ENCODE measurements around the gene UNC5A. TPM values are rescaled to one million over a fixed set of nuclear protein-coding genes. Genes with fewer than 3 reads are reported as not detected.

The UNC5A gene
- total RNA-seq, 2 experiments from 2014 or later = not detected

DNA sequence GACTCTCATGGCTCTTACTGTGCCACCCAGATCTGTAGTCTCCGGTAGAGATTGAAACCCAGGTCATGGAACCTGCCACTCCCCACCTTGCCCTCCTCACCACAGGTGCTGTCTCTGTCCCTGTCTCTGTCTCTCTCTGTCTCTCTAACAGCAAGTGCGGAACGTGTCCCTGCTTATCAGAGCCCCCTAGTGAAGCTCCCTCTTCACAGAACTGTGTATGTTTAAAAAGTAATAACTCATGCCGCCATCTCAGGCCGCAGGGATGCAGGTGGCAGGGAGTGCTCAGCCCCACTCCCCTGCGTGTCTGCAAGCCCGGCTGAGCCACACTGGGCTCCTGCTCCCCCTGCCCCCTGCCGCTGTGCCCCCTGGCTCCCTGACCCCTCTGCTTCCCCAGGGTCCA, 43.8 kb downstream of the UNC5A start:
- H3K27ac Mint-ChIP-seq = no peak overlapping the region
- ATAC-seq = no peak
- H3K27me3 Mint-ChIP-seq = peaks cover 2% of the 10 kb centered on the region
- H3K36me3 Mint-ChIP-seq = no peaks in the 10 kb centered on the region
- CTCF ChIA-PET = no interaction called here
- no peak overlapping the region for H3K4me3 Mint-ChIP-seq
- no peak for DNase-seq
- H3K4me1 Mint-ChIP-seq = no peaks in the 10 kb centered on the region
- H3K9me3 Mint-ChIP-seq (ENCODE audit: low read depth) = no peaks in the 10 kb centered on the region

DNA sequence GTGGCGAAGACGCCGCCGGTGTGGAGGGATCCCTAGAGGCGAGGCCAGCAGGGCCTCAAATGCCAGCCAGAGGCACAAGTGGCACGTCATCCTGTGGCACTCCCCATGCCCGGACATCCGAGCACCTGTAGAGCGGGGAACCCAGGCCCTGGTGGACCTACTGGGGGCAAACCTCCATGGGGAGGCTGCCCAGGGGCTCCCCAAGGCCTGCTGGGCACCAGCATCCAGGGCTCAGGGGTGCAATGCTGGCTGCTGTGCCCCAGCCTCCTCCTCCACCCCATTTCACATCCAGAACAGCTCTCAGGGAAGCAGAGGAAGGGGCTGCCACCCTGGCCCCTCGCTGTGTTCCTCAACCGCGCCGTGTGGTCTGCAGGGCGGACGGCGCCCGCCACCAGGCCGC, 45.2 kb downstream of the UNC5A start:
- Mint-ChIP-seq H3K4me3 (no peak overlapping the region), H3K4me1 (no peaks in the 10 kb centered on the region)
- ATAC-seq = no peak

DNA sequence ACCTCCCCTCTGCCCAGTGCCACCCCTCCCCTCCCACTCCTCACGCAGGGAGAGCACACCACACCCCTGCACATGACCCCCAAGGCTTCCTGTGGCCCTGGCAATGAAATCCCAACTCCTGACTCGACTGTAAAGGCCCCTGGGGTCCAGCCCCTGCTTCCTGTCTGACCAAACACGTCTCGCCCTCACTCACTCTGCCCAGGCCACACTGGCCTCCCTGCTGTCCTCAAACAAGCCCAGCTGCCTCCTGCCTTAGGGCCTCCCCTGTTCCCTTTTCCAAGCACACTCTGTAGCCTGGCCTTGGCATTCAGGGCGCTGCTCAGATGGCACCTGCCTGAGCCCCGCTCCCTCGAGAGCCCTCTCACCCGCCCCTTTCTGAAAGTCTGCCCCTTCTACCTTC, 46.4 kb downstream of the UNC5A start:
- no peaks in the 10 kb centered on the region for H3K4me1 Mint-ChIP-seq
- no peak overlapping the region for H3K4me3 Mint-ChIP-seq
- H3K27me3 Mint-ChIP-seq = peaks cover 2% of the 10 kb centered on the region
- CTCF ChIA-PET = no interaction called here
- no peak for DNase-seq
- H3K9me3 Mint-ChIP-seq (ENCODE audit: low read depth) = no peaks in the 10 kb centered on the region
- no peak for ATAC-seq
- no peaks in the 10 kb centered on the region for H3K36me3 Mint-ChIP-seq
- no peak overlapping the region for H3K27ac Mint-ChIP-seq

More for the DNA sequence above, 45.2 kb downstream of the UNC5A start:
- peaks cover 2% of the 10 kb centered on the region for H3K27me3 Mint-ChIP-seq
- CTCF ChIA-PET = no interaction called here
- no peak overlapping the region for H3K27ac Mint-ChIP-seq
- DNase-seq = no peak
- no peaks in the 10 kb centered on the region for H3K9me3 Mint-ChIP-seq (ENCODE audit: low read depth)
- H3K36me3 Mint-ChIP-seq = no peaks in the 10 kb centered on the region

DNA sequence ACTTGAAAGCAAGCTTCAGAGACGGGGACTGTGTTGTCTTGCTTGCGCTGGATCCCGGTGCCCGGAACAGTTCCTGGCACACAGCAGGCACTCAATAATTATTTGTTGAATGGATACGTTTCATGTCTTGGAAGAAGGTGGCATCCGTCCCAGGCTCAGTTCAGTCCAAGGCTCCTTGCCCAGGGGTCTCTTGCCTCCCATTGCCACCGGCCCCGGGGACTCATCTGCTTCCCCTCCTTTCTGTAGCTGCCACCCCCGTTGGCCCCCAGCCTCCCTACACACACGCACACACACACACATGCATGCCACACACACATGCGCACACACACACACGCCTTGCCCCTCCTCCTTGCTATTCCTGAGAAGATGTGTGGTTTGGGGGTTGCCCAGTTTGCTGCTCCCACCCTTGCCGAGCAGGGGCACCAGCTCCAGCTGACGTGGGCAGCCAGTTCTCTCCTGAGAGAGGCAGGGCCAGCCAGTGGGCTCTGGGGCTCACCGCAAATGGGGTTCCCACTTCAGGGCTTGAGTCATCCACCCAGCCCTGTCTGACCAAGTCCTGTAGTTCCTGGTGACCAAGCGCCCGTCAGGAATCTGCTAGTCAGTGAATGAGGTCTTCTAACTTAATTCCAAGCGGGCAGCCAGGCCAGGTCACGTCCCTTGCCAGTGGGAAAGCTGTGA, 47.0 kb downstream of the UNC5A start:
- Mint-ChIP-seq H3K27ac (no peak overlapping the region), H3K4me1 (no peaks in the 10 kb centered on the region), H3K9me3 (ENCODE audit: low read depth) (no peaks in the 10 kb centered on the region), H3K4me3 (no peak overlapping the region), H3K36me3 (no peaks in the 10 kb centered on the region), H3K27me3 (peaks cover 3% of the 10 kb centered on the region)
- DNase-seq = no peak
- CTCF ChIA-PET = no interaction called here
- ATAC-seq = no peak

DNA sequence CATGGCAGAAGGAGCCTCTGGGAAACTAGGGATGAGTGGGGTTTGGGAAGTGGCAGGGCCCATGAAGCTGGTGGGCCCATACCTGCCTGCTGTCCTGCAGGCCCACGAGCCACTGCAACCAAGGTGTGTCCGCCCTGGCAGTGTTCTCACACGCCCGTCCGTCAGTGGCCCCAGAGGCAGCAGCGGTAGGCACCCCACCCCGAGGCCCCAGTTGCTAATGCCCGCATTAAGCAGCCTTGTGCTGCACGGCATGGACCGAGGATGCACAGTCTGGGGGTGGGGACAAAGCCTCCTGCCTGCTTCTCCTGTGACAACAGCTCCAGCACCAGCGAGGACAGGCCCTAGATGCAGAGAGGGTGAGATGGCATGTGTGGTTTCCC, 47.5 kb downstream of the UNC5A start:
- H3K4me3 Mint-ChIP-seq = no peak overlapping the region
- no peak for ATAC-seq

DNA sequence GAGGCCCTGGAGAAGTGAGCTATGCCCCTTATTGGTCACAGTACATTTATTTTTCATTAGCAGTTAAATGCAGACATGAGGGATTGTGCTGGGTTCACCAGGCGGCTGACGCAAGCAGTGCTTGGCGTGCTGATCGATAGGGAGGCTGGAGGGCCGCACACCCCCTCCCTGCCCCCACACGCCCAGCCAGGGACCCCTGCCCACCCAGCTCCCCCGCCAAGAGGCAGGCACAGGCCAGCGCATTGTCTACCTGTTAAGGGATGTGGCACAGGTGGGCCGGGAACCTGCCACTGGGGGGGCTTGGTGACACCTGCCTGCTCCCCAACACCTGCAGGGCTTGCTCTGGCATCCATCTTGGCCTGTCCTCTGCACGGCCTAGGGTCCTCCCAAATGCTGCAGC, 49.6 kb downstream of the UNC5A start:
- Mint-ChIP-seq H3K9me3 (ENCODE audit: low read depth) (no peaks in the 10 kb centered on the region), H3K4me3 (no peak overlapping the region), H3K27ac (no peak overlapping the region), H3K27me3 (peaks cover 11% of the 10 kb centered on the region), H3K36me3 (no peaks in the 10 kb centered on the region), H3K4me1 (no peaks in the 10 kb centered on the region)
- DNase-seq (no peak), ATAC-seq (no peak)
- CTCF ChIA-PET = no interaction called here

More for the DNA sequence above, 47.5 kb downstream of the UNC5A start:
- Mint-ChIP-seq H3K9me3 (ENCODE audit: low read depth) (no peaks in the 10 kb centered on the region), H3K4me1 (no peaks in the 10 kb centered on the region), H3K27me3 (peaks cover 6% of the 10 kb centered on the region), H3K27ac (no peak overlapping the region), H3K36me3 (no peaks in the 10 kb centered on the region)
- DNase-seq = no peak
- CTCF ChIA-PET = no interaction called here

DNA sequence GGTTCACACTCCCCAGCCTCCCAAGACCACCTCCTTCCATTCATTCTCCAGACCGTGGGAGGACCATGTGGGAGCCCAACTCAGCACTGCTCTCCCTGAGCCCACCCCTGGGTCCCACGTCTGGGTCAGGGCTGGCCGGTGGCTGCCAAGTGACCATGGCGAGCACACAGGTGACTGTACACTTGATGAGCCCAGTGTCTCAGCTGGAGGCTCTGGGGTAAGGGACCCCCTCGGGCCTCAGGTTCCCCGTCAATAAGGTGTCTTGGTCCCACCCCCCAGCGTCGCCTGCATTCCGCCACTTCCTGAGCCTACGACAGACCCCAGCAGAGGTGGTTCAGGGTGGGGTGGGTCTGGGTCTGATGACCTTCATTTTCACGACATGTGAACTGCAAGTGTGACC, 50.0 kb downstream of the UNC5A start:
- Mint-ChIP-seq H3K9me3 (ENCODE audit: low read depth) (no peaks in the 10 kb centered on the region), H3K4me3 (no peak overlapping the region), H3K4me1 (no peaks in the 10 kb centered on the region), H3K27me3 (peaks cover 13% of the 10 kb centered on the region), H3K36me3 (no peaks in the 10 kb centered on the region), H3K27ac (no peak overlapping the region)
- ATAC-seq (no peak), DNase-seq (no peak)
- CTCF ChIA-PET = no interaction called here

DNA sequence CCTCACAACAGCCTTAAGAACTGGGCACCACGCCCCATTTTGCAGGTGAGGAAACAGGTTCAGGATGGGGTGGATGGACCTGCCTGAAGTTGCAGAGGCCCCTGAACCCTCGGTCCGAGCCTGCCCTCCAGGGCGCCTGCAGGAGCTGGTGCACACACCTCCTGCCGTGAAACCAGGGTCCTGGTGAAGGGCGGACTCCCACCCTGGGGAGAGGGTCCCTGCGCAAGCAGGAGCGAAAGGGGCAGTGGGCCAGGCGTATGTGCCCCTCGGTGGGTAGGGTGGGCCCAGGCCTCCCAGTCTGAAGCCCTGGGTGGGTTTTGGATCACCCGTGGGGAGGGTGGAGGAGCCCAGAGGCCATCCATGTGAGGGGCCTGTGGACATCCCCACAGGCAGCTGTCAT, 50.9 kb downstream of the UNC5A start:
- ATAC-seq = no peak

DNA sequence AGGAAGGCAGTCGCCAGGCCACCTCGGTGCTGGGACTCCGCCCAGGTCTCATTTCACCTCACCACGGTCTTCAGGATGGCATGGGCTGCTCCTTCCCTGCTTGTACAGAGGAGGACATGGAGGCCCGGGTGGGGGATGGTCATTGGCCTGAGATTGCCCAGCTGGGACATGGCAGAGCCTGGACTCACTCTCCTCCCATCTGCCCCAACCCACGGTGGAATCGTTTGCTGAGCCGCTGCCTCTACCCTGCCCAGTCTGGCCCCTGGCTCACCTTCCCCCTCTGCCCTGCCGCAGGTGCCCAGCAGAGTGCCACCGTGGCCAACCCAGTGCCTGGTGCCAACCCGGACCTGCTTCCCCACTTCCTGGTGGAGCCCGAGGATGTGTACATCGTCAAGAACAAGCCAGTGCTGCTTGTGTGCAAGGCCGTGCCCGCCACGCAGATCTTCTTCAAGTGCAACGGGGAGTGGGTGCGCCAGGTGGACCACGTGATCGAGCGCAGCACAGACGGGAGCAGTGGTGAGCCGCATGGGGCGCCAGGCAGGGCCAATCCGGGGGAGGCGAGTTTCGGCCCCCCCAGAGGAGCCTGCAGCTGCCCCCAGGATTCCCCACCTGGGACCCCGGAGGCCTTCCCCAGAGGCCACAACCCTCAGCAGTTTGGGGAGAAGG, 52.1 kb downstream of the UNC5A start:
- Mint-ChIP-seq H3K27me3 (peaks cover 32% of the 10 kb centered on the region), H3K36me3 (no peaks in the 10 kb centered on the region), H3K27ac (no peak overlapping the region), H3K9me3 (ENCODE audit: low read depth) (no peaks in the 10 kb centered on the region), H3K4me3 (no peak overlapping the region), H3K4me1 (no peaks in the 10 kb centered on the region)
- DNase-seq (no peak), ATAC-seq (no peak)
- CTCF ChIA-PET = no interaction called here

More for the DNA sequence above, 50.9 kb downstream of the UNC5A start:
- Mint-ChIP-seq H3K27me3 (peaks cover 22% of the 10 kb centered on the region), H3K27ac (no peak overlapping the region), H3K4me3 (no peak overlapping the region), H3K4me1 (no peaks in the 10 kb centered on the region), H3K36me3 (no peaks in the 10 kb centered on the region), H3K9me3 (ENCODE audit: low read depth) (no peaks in the 10 kb centered on the region)
- CTCF ChIA-PET = no interaction called here
- no peak for DNase-seq

DNA sequence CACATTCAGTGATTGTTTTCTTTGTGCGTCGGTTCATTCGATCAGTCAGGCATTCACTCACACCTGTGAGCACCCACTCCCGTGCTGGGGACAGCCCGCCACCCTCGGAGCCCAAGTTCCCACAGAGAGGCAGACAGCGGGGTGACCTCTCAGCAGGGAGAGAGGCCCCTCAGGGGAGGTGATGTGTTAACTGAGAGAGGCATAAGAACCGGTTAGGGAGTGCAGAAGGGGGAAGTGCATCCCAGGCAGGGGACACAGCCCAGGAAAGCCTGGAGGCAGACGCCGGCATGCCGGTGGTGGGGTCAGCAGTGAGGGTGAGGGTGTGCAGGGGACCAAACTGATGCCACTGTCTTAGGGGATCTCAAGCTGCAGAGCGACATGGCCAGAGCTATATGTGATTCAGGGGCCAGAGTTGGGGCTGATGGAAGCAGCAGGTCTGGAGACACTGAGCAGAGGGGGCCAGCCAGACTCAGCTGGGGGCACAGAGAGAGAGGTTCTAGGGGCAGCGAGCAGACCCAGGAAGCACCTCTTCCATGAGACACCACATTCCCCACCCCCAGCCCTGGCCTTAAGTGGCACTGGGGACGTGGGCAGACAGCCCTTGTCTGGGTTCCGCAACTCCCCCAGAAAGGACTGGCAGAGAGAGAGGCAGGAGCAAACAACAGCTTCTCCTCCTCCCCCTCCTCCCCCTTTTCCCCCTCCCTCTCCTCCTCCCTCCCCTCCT, 52.8 kb downstream of the UNC5A start:
- no peak for DNase-seq
- CTCF ChIA-PET = interaction anchor here (1.5 kb wide), 1 partner anchor 205 kb away, joined by 4 read pairs; no protein-coding TSS in a partner anchor
- H3K4me1 Mint-ChIP-seq = no peaks in the 10 kb centered on the region
- H3K9me3 Mint-ChIP-seq (ENCODE audit: low read depth) = no peaks in the 10 kb centered on the region
- H3K27me3 Mint-ChIP-seq = peaks cover 33% of the 10 kb centered on the region
- no peak overlapping the region for H3K4me3 Mint-ChIP-seq
- H3K27ac Mint-ChIP-seq = no peak overlapping the region
- ATAC-seq = no peak
- H3K36me3 Mint-ChIP-seq = no peaks in the 10 kb centered on the region

DNA sequence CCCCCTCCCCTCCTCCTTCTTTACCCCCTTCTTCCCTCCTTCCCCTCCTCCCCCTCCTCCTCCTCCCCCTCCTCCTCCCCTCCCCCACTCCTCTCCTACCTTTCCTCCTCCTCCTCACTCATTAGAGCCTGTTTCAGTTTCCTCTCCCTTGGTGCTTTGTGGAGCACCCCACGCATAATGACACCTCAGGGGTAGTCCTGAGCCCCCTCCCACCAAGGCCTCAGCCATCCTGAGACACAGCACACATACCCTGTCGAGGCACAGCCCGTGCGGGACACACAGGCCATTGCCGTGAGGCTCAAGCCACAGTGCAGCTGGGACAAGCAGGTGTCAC, 53.4 kb downstream of the UNC5A start:
- H3K27ac Mint-ChIP-seq = no peak overlapping the region
- CTCF ChIA-PET = interaction anchor here (1.0 to 1.5 kb wide), 2 partner anchors 203 to 206 kb away, joined by 3 to 4 read pairs; no protein-coding TSS in a partner anchor
- no peak overlapping the region for H3K4me3 Mint-ChIP-seq
- no peaks in the 10 kb centered on the region for H3K9me3 Mint-ChIP-seq (ENCODE audit: low read depth)
- peaks cover 33% of the 10 kb centered on the region for H3K27me3 Mint-ChIP-seq
- DNase-seq (no peak), ATAC-seq (no peak)
- H3K36me3 Mint-ChIP-seq = no peaks in the 10 kb centered on the region
- no peaks in the 10 kb centered on the region for H3K4me1 Mint-ChIP-seq

DNA sequence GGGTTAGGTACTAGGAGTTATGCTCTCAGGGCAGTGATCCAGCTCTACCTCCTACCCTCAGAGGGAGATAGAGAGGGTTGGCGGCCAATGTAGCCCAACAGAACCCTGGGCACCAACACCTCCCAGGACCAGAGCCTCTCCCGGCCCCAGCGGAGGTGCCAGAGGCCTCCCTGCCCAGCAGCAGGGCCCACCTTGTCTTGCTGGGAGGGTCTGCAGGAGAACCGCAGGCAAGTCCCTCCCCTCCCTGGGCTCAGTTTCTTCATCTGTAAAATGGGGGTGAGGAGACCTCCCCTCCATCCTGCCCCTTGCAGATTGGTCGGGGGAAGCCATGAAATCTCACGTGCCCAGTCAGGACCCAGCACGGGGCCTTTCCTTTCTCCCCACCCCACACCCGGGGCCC, 54.4 kb downstream of the UNC5A start:
- ATAC-seq (no peak), DNase-seq (no peak)
- Mint-ChIP-seq H3K9me3 (ENCODE audit: low read depth) (no peaks in the 10 kb centered on the region), H3K4me3 (no peak overlapping the region), H3K27ac (no peak overlapping the region), H3K4me1 (no peaks in the 10 kb centered on the region), H3K27me3 (peaks cover 33% of the 10 kb centered on the region), H3K36me3 (no peaks in the 10 kb centered on the region)
- CTCF ChIA-PET = interaction anchor here (1.0 to 1.5 kb wide), 2 partner anchors 204 to 207 kb away, joined by 3 to 4 read pairs; no protein-coding TSS in a partner anchor

DNA sequence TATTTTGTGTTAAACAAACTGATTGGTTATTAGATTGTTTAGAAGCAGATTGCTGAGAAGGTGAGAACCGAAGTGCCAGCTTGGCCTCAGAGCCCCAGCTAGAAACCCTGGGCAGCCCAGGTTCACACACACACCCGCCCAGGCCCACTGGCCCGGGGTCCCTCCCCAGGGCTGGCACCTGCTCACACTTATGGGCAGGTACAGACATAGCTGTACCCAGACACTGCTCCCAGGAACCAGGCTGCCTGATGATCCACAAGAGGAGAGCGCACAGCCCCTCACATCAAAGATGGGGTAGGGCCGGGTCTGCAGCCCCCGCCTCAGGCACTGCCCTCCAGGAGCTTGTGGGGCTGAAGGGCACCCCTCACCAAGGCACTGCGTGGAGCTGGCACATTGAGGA, 55.6 kb downstream of the UNC5A start:
- Mint-ChIP-seq H3K9me3 (ENCODE audit: low read depth) (peaks cover 4% of the 10 kb centered on the region), H3K27me3 (peaks cover 33% of the 10 kb centered on the region), H3K36me3 (no peaks in the 10 kb centered on the region), H3K27ac (no peak overlapping the region), H3K4me3 (no peak overlapping the region), H3K4me1 (no peaks in the 10 kb centered on the region)
- CTCF ChIA-PET = no interaction called here
- no peak for ATAC-seq
- no peak for DNase-seq

DNA sequence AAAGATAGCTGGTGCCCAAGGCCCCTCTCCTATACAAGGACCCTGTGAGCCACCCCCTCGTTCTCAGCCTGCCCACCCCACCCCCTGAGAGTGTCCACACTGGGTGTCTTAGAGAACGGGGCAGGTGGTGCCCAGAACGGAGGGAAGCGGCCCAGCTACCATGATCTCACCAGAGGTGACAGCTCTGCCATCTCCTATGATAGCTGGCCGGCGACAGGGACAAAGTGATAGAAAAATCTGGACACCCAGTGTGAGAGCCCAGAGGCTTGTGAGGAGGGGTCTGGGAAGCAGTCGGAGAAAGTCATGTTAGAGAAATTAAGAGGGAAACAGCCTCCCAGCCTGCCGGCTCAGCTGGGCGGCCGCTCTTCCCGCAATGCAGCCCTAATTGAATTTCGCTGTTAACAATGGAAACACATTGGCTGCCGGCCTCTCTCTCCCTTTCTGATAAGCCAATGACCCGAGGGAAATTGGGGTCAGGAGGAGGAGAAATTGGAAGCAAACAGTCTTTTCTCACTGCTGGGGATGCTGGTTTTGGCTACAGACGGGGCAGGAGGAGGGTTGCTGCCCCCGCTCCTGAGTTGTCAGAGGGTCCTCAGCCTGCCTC, 56.5 kb downstream of the UNC5A start:
- H3K4me3 Mint-ChIP-seq = no peak overlapping the region
- no peaks in the 10 kb centered on the region for H3K36me3 Mint-ChIP-seq
- no peak for DNase-seq
- peaks cover 4% of the 10 kb centered on the region for H3K9me3 Mint-ChIP-seq (ENCODE audit: low read depth)
- peaks cover 33% of the 10 kb centered on the region for H3K27me3 Mint-ChIP-seq
- no peaks in the 10 kb centered on the region for H3K4me1 Mint-ChIP-seq
- no peak overlapping the region for H3K27ac Mint-ChIP-seq
- ATAC-seq = no peak
- CTCF ChIA-PET = no interaction called here
